GM12878 (cell line): Measurements from ENCODE around the gene EBI3. TPM values are rescaled to one million over a fixed set of nuclear protein-coding genes. Genes with fewer than 3 reads are reported as not detected.

Experiments used
- ATAC-seq: fragments of 200-7000 bp; cut with Tn5 transposase; 3 replicates; pipeline ENCODE4 v1.9.1; 2020; ENCODE audit warnings: mild to moderate bottlenecking, moderate library complexity
- BruUV-seq: library from RNA; stranded (reverse); fragments of 400-500 nt; replicated peaks from 2 replicates; lab custom pipeline; 2021; lab: Mats Ljungman, UMichigan
- CTCF ChIA-PET: fragments of 300-600 bp; sonication (Branson Sonifier 250); formaldehyde crosslinking; extraction: SDS; loops from one replicate; lab custom pipeline; 2021; ENCODE audit warnings: inconsistent platforms; lab: Yijun Ruan, JAX
- POLR2A ChIA-PET: fragments of 350-600 bp; formaldehyde crosslinking; extraction: SDS; loops from one replicate; lab custom pipeline; 2021; ENCODE audit warnings: inconsistent platforms; lab: Charles Lee
- RAD21 ChIA-PET: fragments of 300-600 bp; sonication (Branson Sonifier 250); formaldehyde crosslinking; loops from one replicate; lab custom pipeline; 2023; ENCODE audit warnings: antibody characterized with exemption; ENCODE audit not compliant: unreplicated experiment; lab: Charles Lee
- SMC1A ChIA-PET: fragments of 300-600 bp; sonication (Branson Sonifier 250); formaldehyde crosslinking; loops from one replicate; lab custom pipeline; 2023; ENCODE audit not compliant: unreplicated experiment, uncharacterized antibody; lab: Charles Lee
- DNase-seq: peaks from one replicate; pipeline ENCODE4 v3.0.0-alpha.2; 2011; ENCODE audit warnings: low read depth, low spot score
- FAIRE-seq: peaks from 3 replicates; lab custom pipeline; 2011; peaks lifted over from hg19 to GRCh38; lab: Jason Lieb, UNC
- H2AFZ ChIP-seq: 2 replicates; pipeline ENCODE4 v1.6.0; 2011; ENCODE audit warnings: low read depth, low read length, control low read depth; ENCODE audit not compliant: control insufficient read depth
- H3K27ac ChIP-seq: 2 replicates; pipeline ENCODE4 v1.5.1; 2011; ENCODE audit warnings: control low read depth; ENCODE audit not compliant: control insufficient read depth, insufficient read depth
- H3K27me3 ChIP-seq, 2 experiments: replicated peaks in 1 of 2; 2 replicates each; pipeline versions ENCODE4 v1.6.0 to v1.6.1; 2011; ENCODE audit warnings: low read length in 1 of 2; ENCODE audit not compliant: control insufficient read depth in 2 of 2, insufficient read depth in 2 of 2
- H3K36me3 ChIP-seq, 2 experiments: 2 replicates each; pipeline ENCODE4 v1.5.1; 2011; ENCODE audit warnings: low read length in 1 of 2; ENCODE audit not compliant: control insufficient read depth in 2 of 2, insufficient read depth in 2 of 2
- H3K4me1 ChIP-seq: 2 replicates; pipeline ENCODE4 v1.6.1; 2011; ENCODE audit warnings: mild to moderate bottlenecking, low read length, moderate library complexity, mixed read lengths; ENCODE audit not compliant: control insufficient read depth, insufficient read depth
- H3K4me2 ChIP-seq: 2 replicates; pipeline ENCODE4 v1.6.0; 2011; ENCODE audit warnings: control low read depth; ENCODE audit not compliant: control insufficient read depth, insufficient read depth
- H3K4me3 ChIP-seq: fragments of 200-600 bp; sonication (generic); 2 replicates; pipeline ENCODE4 v1.5.1; 2016
- H3K79me2 ChIP-seq: 2 replicates; pipeline ENCODE4 v1.6.0; 2011; ENCODE audit warnings: low read length; ENCODE audit not compliant: control insufficient read depth, insufficient read depth
- H3K9ac ChIP-seq: 2 replicates; pipeline ENCODE4 v1.8.0; 2011; ENCODE audit warnings: low read length, control low read depth, mixed read lengths; ENCODE audit not compliant: control insufficient read depth, insufficient read depth
- H3K9me3 ChIP-seq: replicated peaks from 3 replicates; pipeline ENCODE4 v1.5.1; 2011; ENCODE audit warnings: mild to moderate bottlenecking, low read length; ENCODE audit not compliant: control insufficient read depth, insufficient read depth
- H4K20me1 ChIP-seq: 2 replicates; pipeline ENCODE4 v1.6.0; 2011; ENCODE audit not compliant: control insufficient read depth, insufficient read depth
- BHLHE40 ChIP-seq, 2 experiments: fragments of 450-650 bp in 1 of 2; IDR thresholded peaks; 2 replicates each; pipeline ENCODE4 v1.6.1; 2011 to 2017; ENCODE audit warnings: low read depth in 2 of 2, borderline replicate concordance in 1 of 2, improper control_type of control experiment in 1 of 2, low read length in 1 of 2, mild to moderate bottlenecking in 1 of 2
- HDAC6 ChIP-seq: fragments of 200-600 bp; sonication (generic); IDR thresholded peaks from one replicate; pipeline ENCODE4 v1.8.0; 2017; ENCODE audit warnings: antibody characterized with exemption; ENCODE audit not compliant: unreplicated experiment
- RCOR1 ChIP-seq: conservative IDR thresholded peaks from 2 replicates; pipeline ENCODE4 v1.6.1; 2012; ENCODE audit warnings: low read depth, low read length, improper control_type of control experiment
- SIN3A ChIP-seq: IDR thresholded peaks from 2 replicates; pipeline ENCODE4 v1.6.1; 2012; ENCODE audit warnings: low read depth, low read length, improper control_type of control experiment
- ZBTB11 ChIP-seq: fragments of 450-650 bp; formaldehyde crosslinking; IDR thresholded peaks from 2 replicates; pipeline ENCODE4 v1.5.0; 2022; ENCODE audit warnings: mild to moderate bottlenecking, missing genetic modification characterization
- ZSCAN29 ChIP-seq: fragments of 450-650 bp; IDR thresholded peaks from 2 replicates; pipeline ENCODE4 v1.6.1; 2017; ENCODE audit warnings: mild to moderate bottlenecking, moderate library complexity
- WGBS: methylation state at CpG from one replicate; pipeline ENCODE4 v1.1.6; 2016; ENCODE audit warnings: low lambda C conversion rate; ENCODE audit not compliant: insufficient replicate concordance, insufficient coverage; ENCODE audit errors: missing lambda C conversion rate; 5-methylcytosine and 5-hydroxymethylcytosine counted together
- in situ Hi-C: fragments of 300-500 bp; cut with MboI; formaldehyde crosslinking; loops from 9 replicates; pipeline ENCODE4 v1.14.3; 2018; ENCODE audit warnings: mixed read lengths
- intact Hi-C: fragments of 100-400 bp; cut with micrococcal nuclease; formaldehyde crosslinking; loops from one replicate; pipeline ENCODE4 v1.14.2; 2022; ENCODE audit not compliant: unreplicated experiment
- polyA plus RNA-seq, 11 experiments: library from polyadenylated mRNA; depleted of rRNA in 4 of 11; unstranded in 6 of 11; stranded (reverse) in 5 of 11; fragments of >200 nt; fragmentation: Nextera tagmentation in 4 of 11; fragmentation: Illumina TruSeq in 1 of 11; extraction: Ambion mirVana in 4 of 11; extraction: Trizol in 1 of 11; gene quantifications; 1 replicate in 1 of 11; 2 replicates in 10 of 11; pipeline versions ENCODE4 v1.2.1 to v1.2.3, GENCODE V29; 2011 to 2016; ENCODE audit warnings: inconsistent platforms in 2 of 11, missing spikeins in 2 of 11, low read depth in 1 of 11
- total RNA-seq, 4 experiments: library from RNA; depleted of rRNA in 3 of 4; stranded (reverse); fragments of >200 nt in 3 of 4; fragmentation: Illumina TruSeq in 1 of 4; extraction: Trizol in 1 of 4; gene quantifications; 2 replicates each; pipeline versions ENCODE4 v1.2.1 to v1.2.3, GENCODE V29; 2013 to 2021

Gene EBI3
- total and polyA plus RNA-seq, 10 of the 15 experiments (the other 5 are each of a cell fraction or from before 2014, with no cell fraction given) = 22.0 to 288 (median 186) TPM

GRCh38 chr19:4279530-4280422, 50.5 kb downstream of the EBI3 start:
- ATAC-seq (no peak), FAIRE-seq (no peak), DNase-seq (no peak)
- BruUV-seq = no TSS peak
- Histone ChIP-seq H2AFZ (no peak overlapping the region), H3K9me3 (no peaks in the 10 kb centered on the region), H3K4me2 (no peak overlapping the region), H3K4me3 (no peak overlapping the region), H3K4me1 (no peaks in the 10 kb centered on the region), H3K9ac (no peak overlapping the region), H3K36me3 (no peaks in the 10 kb centered on the region), H3K79me2 (no peaks in the 10 kb centered on the region), H3K27me3 (no peaks in the 10 kb centered on the region; a peak in 2 of 4 replicates), H3K27ac (no peak overlapping the region), H4K20me1 (no peaks in the 10 kb centered on the region)
- intact Hi-C loops (no loop called here), in situ Hi-C loops (no loop called here)
- no peak for TF ChIP-seq SIN3A
- TF ChIP-seq ZBTB11 (CRISPR knock-in tag) = no peak
- TF ChIP-seq RCOR1 = no peak
- TF ChIP-seq HDAC6 = peak; percentile 70
- no peak for TF ChIP-seq ZSCAN29
- TF ChIP-seq BHLHE40 (IDR thresholded peaks at IDR 0.05; ENCODE audit: borderline replicate concordance in 1 of 2, low read depth in 2 of 2, low read length in 1 of 2) = no peak
- ChIA-PET POLR2A (no interaction called here), SMC1A (no interaction called here), RAD21 (no interaction called here), CTCF (no interaction called here)
- WGBS = 22% methylated on average over 36 of the region's 71 CpGs
